GM21717 (cell line): ENCODE data around the gene DNAJC15.
"Not testable (repeated sequence)": the region's sequence is repeated elsewhere in the genome, so short reads cannot be mapped to it uniquely, and the experiment has no call there.

Experiments used
- ATAC-seq: cut with Tn5 transposase; IDR thresholded peaks from one replicate; pipeline ENCODE4 v1.9.1; 2021; ENCODE audit warnings: mild to moderate bottlenecking, moderate library complexity; ENCODE audit not compliant: unreplicated experiment

Gene DNAJC15

GRCh38 chr13:43003010-43003409 lies 20.4 kb upstream of the DNAJC15 start:
- no peak for ATAC-seq

- ATAC-seq, result no peak
Observed at GRCh38 chr13:43003729-43004128, 19.7 kb upstream of the DNAJC15 start.

GRCh38 chr13:43005460-43006236 lies 17.7 kb upstream of the DNAJC15 start:
- ATAC-seq, result no peak

GRCh38 chr13:43006893-43007631 lies 16.3 kb upstream of the DNAJC15 start:
- ATAC-seq, result no peak

- ATAC-seq, result no peak
Observed at GRCh38 chr13:43008596-43008995, 14.8 kb upstream of the DNAJC15 start.

- no peak for ATAC-seq
Observed at GRCh38 chr13:43009506-43009905, 13.9 kb upstream of the DNAJC15 start.

- no peak for ATAC-seq
Observed at GRCh38 chr13:43014162-43014561, 9.2 kb upstream of the DNAJC15 start.

- ATAC-seq, result no peak
Observed at GRCh38 chr13:43016226-43016625, 7.2 kb upstream of the DNAJC15 start.

GRCh38 chr13:43019811-43020210 lies 3.6 kb upstream of the DNAJC15 start:
- ATAC-seq, result no peak

- no peak for ATAC-seq
Observed at GRCh38 chr13:43020794-43021193, 2.6 kb upstream of the DNAJC15 start.

- ATAC-seq, result no peak
Observed at GRCh38 chr13:43021926-43022670, 1.3 kb upstream of the DNAJC15 start.

GRCh38 chr13:43022934-43023288 lies 475 bp upstream of the DNAJC15 start:
- ATAC-seq, result no peak

- ATAC-seq, result no peak
Observed at GRCh38 chr13:43026262-43026661, 2.9 kb downstream of the DNAJC15 start.

- ATAC-seq, result no peak
Observed at GRCh38 chr13:43030548-43030947, 7.2 kb downstream of the DNAJC15 start.

GRCh38 chr13:43031881-43032280 lies 8.5 kb downstream of the DNAJC15 start:
- no peak for ATAC-seq

- no peak for ATAC-seq
Observed at GRCh38 chr13:43033038-43033437, 9.7 kb downstream of the DNAJC15 start.

- no peak for ATAC-seq
Observed at GRCh38 chr13:43036351-43037250, 13.2 kb downstream of the DNAJC15 start.

- ATAC-seq, result no peak
Observed at GRCh38 chr13:43039966-43040365, 16.6 kb downstream of the DNAJC15 start.

- ATAC-seq, result not testable (repeated sequence)
Observed at GRCh38 chr13:43040581-43041368, 17.4 kb downstream of the DNAJC15 start.

- peak; percentile 62 for ATAC-seq
Observed at GRCh38 chr13:43041369-43041921, 18.1 kb downstream of the DNAJC15 start.
